ENCODE measurements around the gene PTMA. TPM values are rescaled to one million over a fixed set of nuclear protein-coding genes. Genes with fewer than 3 reads are reported as not detected.
"Not testable (repeated sequence)": the region's sequence is repeated elsewhere in the genome, so short reads cannot be mapped to it uniquely, and the experiment has no call there.

The PTMA gene
- total RNA-seq, 1 donor from 2014 or later = 977 TPM

DNA sequence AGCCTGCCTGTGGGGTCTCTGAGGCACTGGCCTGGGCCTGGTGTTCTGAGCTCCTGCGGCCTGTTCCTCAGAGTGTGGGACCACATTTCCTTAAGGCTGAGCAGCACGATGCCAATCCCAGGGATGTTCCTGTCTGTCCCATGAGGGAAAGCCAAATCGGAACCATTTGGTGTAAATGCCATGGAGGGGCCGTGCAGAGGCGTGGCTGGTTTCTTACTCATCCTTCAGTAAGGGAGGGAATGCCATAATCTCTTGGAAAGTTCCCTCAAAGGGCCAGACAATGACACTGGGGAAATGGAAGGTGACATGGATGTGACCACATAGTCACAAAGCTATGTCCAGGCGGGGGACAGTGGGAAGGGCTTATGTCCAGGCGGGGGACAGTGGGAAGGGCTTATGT, 14.4 kb upstream of the PTMA start:
- DNase-seq (ENCODE audit: low read depth in 2 of 2) = no peak

DNA sequence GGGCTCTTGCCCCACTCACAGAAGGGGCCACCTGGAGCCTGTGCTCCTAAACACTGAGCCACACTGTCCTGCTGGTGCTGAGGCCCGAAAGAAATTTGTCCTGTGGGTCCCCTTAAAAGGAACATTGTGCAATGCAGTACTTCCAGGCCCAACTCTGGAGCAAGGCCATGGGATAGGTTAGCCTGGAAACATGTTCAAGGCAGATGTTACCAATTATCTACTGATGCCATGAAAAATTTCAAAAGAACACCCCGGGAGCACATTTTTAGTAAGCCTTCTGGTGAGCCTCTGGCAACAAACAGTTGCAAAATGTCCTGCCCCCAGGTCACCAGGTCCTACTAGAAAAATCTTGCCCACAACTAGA, 12.3 kb upstream of the PTMA start:
- no peak for DNase-seq (ENCODE audit: low read depth in 2 of 2)

DNA sequence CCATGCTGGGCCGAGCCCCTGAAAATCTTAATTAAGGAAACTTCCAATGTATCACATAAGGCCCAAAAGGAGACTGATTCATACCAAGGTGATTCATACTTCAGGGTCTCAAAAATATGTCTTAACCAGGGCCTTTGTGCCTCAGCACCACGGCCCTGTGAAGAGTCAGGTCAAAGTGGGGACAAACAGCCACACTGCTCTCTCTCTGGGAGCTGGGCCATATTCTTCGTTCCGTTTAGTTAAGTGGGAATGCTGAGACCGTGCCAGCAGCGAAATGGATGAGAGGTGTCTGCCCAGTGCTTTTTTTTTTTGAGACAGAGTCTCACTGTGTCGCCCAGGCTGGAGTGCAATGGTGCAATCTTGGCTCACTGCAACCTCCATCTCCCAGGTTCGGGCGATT, 9.3 kb upstream of the PTMA start:
- no peak for DNase-seq (ENCODE audit: low read depth in 2 of 2)

DNA sequence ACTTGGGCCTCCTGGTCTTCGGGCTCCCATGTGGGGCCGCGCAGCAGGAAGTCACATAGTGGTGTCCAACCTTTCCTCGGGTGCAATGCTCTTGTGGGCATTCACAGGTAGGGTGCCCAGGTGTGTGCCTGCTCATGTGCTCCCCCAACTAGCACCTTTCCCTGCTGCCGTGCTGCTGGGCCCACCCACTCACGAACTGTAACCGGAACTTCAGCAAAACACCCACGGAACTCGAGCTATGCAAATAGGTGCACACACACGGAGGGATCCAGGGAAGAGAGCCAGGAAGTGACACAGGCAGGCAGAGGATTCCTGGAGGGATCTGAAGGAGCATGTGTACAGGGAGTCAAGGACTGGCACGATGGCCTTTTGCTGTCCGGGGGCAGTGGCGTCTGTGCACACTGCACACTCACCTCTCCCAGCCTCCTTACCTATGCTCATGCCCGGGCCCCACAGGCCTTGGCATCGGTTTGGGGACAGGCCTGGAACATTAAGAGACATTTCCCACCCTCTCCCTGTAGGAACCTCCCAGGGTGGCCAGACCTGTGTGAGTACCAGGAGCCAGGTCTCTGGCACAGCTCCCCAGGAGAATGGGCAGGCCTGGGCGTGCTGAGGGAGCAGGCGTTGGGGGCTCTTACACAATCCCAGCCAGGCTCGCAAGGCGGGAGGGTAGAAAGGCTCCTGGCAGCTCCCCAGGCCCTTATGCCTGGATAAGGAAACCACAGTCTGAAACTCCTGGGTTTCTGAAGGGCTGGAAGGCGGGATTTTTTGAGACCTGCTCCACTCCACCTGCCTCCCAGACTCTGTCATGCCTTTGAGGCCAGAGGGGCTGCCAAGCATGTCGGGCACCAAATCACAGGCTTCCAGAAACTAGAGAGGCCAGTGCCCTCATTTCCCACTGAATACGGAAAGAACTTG, 6.6 kb upstream of the PTMA start:
- no peak for DNase-seq (ENCODE audit: low read depth in 2 of 2)

DNA sequence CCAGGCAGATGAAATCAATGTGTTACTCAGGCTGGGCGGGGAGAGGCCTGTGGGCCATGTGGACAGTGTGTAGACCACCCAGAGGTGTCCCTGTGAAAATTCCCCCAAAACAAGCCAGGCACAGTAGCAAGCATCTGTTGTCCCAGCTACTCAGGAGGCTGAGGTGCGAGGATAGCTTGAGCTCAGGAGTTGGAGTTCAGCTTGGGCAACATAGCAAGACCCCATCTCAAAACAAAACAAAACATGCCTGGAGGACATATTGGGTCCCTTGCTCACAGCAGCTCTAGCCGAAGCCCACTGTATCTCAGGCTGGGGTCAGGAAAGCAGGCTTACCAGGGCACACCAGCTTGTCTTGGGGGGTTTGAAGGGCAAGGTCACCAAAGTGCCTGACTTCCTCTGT, 4.3 kb upstream of the PTMA start:
- DNase-seq (ENCODE audit: low read depth in 2 of 2) = no peak

DNA sequence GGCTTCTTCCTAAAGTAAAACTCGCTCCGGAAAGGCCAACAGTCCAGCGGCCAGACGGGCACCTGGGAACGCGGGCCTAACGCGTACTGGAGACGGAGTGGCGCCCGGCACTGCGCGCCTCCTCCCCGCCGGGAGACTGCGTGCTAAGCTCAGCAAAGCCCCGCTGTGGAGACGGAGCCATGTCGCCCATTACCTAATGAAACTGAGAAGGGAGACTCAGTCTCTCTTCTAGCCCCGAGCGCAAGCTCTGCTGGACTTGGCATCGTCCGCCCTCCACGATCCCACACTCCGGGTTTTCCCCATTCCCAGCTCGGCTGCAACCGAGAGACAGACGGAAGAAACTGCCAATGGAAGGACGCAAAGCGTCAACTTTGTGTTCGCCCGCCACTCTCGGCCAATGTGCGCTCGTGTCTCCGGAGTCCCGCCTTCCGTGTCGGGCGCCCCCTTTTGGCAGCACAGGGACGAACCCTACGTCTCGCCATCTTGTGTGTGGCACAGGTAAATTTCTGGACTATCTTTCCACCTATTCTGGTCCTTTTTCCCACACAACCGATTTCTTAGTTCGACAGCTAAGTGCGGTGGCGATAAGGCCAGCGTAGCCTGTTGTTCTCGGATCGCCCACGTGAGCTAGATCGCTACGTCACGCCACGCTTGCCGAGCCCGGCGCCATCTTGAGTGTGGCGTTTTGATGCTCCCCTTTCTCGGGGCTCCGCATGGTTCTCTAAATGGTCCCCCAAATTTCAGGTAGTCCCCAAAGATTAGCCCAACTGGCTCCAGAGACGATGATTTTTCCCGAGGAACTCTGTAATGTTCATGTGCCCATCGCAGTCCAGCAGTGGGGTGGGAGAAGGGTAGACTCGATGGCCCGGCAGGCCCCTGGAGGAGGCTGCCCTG, 1.3 kb upstream of the PTMA start:
- DNase-seq (ENCODE audit: low read depth in 2 of 2) = peak; percentile 98 to 99

DNA sequence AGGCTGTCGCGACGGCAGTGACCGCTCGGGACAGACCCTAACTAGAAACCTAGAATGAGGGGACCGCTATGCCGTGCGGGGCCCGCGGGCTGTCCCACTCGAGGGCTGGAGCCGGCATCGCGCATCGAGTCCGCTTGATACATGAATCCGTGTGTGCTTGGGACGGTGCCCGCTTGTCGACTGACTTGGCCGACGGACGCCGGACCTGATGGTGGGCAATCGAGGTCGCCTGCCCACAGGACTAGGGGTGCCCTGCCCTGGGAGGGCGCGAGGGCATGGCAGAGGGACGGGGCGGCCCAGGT, 749 bp upstream of the PTMA start:
- DNase-seq (ENCODE audit: low read depth in 2 of 2) = peak in 1 of 2 donors; percentile 58

DNA sequence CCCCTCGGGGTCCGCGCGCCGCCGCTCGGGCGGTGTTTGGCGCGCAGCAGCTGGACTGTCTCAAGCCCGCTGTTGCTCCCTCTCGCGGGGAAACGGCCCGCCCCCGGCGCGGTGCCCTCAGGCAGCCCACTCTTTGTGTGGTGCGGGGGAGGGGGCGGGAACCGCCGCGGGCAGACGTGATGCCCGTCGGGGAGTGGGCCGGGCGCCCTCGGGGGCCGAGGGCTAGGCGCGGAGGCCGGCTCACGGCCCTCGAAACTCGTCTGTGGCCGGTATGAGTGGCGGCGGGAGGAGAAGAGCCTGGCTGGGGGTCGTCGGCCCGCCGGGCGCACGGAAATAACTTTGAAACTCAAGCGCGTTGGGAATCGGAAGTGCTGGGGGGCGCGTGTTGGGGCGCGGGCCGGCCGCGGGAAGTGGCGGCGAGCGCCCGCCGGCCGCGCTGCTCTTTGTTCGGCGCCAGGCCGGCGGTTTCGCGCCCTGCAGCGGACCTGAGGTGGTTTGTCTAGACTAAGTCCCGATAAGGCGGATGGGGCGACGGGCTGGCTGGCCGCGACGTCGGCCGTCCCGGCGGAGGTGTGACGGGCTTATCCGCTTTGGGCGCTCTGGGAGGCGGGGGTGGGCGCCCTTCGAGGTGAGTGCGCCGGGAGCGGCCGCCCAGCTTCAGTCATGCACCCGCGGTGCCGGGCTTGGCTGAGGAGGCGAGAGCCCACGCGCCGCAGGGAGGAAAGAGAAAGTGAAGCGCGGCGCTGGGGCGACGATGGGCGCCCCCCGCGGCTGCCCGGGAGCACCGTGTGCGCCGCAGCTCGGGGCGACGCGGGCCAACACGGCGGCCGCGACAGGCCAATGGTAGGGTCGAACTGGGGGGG, 679 bp downstream of the PTMA start:
- peak in 1 of 2 donors; percentile 54 for DNase-seq (ENCODE audit: low read depth in 2 of 2)

DNA sequence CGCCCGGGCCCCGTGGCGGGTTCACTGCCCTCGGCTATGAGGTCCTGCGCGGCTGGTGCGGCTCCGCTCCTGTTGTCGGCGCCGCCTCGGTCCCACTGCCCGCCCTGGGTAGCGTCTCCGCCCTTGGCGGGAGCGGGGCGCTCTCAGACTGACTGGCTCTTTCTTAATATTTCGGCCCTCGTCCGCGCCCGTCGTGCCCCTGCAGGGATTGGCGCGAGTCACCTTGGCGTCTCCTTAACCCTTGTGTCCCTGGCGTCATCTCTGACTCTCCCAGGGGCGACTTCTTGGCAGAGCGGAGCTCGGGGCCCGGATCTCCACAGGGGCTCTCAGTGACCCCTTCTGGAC, 1.3 kb downstream of the PTMA start:
- DNase-seq (ENCODE audit: low read depth in 2 of 2) = peak in 1 of 2 donors; percentile 30

DNA sequence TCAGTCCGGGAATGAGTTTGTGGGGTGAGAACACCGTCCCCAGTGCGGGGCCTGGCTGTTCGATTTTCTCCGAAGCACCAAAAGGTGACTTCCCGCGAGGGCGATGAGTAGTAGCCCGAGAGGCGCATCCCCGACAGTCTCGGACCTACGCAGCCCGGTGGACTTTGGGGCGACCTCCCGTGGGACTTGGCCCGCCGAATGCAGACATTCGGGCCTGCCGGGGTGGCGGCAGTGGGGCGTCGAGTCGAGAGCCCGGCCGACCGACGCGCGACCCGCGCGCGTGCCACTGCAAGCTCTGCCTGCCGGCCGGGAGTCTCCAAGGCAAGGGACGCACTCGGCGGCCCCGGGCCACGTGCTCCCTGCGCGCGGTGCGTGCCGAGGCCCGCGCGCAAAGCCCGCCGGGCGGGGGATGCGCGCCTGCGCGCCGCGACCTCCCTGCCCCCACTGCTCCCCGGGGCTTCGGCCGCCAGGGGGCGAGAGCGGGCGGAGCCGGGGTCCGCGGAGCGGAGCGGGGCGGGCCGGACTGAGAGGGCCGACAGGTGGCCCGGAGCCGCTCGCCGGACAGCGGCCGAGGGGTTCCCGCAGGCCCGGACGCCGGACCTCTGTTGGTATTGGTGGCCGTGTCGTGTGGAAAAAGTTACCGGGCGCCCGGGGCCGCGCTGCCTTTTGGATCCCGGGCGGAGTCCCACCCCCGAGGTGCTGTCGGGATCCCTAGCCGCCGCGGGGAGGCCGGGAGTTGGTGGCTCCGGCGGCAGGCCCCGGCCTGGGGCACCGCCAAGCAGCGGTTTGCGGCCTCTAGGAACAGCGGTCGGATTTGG, 1.9 kb downstream of the PTMA start:
- peak; percentile 55 to 85 for DNase-seq (ENCODE audit: low read depth in 2 of 2)

DNA sequence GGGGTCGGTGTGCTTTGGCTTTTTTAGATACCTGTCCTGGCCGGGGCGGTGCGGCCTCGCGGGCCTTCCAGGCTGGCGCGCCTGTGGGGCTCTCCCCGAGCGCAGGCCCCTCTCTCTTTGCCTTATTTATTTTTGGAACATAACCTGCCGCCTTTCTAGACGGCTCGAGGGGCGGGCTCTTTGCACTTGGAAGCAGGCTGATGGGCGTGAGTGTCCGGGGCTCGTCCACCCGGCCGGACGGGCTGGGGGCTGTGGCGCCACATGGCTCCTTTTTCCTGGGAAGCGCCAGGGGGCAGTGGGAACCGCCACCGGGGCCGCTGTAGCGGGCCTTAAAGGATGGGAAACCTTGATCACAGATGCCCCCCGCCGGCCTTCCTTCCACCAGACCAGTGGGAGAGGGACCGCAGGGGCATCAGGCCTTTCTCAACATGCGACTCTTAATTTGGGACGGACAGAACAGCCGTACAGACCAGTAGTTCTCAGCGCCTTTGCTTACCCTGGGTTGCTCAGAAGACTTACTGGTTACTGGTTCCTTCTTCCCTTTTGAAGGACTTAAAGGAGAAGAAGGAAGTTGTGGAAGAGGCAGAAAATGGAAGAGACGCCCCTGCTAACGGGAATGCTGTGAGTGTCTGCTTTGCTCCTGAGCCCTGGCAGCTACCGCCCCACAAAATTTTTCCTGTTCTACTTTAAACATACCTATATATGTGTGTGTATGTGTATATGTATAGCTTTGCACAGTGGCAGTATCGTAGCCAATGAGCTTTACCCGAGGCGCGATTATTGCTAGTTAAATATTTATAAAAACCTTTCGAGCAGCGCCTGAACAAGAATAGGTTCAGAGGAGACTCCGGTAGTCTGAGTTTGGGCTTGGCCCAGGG, 2.7 kb downstream of the PTMA start:
- peak in 1 of 2 donors; percentile 55 for DNase-seq (ENCODE audit: low read depth in 2 of 2)

DNA sequence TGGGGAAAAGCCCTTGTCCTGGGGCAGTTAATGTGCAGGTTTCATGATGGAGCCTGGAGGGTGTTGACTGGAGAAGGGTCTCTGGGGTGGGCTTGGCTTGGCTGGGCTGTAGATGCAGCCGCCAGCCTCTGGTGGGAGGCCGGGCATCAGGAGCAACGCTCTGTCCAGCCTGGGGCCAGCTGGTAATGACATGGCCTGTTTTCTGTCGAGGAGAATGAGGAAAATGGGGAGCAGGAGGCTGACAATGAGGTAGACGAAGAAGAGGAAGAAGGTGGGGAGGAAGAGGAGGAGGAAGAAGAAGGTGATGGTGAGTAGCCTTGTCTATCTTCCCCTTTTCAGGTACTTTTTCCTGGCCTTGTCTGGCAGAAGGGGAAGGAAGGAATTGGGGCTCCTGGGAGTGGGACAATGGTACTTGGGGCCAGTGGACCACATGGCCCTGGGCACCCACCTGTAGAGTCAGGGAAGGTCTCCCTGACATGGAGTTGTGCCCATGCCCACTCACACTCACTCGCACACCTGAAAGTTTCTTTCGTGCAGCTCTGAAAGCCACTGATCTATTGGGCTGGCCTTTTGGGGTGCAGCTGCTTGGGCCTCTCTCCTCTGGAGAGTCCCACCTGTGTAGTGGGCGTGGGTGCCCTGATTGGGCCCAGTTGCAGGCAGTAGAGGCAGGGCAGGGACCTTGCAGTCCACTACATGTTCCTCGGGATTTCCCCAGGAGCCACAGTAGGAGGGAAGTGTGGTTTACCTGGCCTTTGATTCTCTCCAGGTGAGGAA, 3.5 kb downstream of the PTMA start:
- peak in 1 of 2 donors; percentile 13 for DNase-seq (ENCODE audit: low read depth in 2 of 2)

DNA sequence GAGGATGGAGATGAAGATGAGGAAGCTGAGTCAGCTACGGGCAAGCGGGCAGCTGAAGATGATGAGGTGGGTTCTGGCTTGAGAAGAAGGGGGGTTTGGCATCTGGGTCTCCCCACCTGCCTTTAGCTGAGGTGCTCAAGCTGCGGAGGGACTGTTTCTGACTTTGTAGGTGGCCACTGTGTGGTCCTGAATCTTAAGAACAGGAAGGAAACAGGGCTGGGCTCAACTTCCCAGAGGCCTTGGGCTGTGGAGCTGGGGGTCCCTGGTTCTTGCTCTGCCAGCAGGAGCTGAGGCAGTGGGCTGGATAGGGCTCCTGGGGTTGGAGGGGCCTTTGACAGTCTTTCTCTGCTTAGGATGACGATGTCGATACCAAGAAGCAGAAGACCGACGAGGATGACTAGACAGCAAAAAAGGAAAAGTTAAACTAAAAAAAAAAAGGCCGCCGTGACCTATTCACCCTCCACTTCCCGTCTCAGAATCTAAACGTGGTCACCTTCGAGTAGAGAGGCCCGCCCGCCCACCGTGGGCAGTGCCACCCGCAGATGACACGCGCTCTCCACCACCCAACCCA, 4.2 kb downstream of the PTMA start:
- peak in 1 of 2 donors; percentile 11 for DNase-seq (ENCODE audit: low read depth in 2 of 2)

DNA sequence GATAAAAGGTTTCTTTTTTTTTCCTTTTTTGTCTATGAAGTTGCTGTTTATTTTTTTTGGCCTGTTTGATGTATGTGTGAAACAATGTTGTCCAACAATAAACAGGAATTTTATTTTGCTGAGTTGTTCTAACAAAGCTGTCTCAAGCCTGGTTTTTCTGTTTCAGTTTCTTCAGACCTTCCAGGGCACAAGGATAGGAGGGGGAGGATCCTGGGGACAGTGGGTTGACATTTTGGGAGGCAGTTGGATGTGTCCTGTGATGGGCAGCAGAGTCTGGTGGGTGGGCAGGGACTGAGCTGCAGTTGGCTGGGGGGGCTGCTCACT, 5.0 kb downstream of the PTMA start:
- not testable (repeated sequence) for DNase-seq (ENCODE audit: low read depth in 2 of 2)

DNA sequence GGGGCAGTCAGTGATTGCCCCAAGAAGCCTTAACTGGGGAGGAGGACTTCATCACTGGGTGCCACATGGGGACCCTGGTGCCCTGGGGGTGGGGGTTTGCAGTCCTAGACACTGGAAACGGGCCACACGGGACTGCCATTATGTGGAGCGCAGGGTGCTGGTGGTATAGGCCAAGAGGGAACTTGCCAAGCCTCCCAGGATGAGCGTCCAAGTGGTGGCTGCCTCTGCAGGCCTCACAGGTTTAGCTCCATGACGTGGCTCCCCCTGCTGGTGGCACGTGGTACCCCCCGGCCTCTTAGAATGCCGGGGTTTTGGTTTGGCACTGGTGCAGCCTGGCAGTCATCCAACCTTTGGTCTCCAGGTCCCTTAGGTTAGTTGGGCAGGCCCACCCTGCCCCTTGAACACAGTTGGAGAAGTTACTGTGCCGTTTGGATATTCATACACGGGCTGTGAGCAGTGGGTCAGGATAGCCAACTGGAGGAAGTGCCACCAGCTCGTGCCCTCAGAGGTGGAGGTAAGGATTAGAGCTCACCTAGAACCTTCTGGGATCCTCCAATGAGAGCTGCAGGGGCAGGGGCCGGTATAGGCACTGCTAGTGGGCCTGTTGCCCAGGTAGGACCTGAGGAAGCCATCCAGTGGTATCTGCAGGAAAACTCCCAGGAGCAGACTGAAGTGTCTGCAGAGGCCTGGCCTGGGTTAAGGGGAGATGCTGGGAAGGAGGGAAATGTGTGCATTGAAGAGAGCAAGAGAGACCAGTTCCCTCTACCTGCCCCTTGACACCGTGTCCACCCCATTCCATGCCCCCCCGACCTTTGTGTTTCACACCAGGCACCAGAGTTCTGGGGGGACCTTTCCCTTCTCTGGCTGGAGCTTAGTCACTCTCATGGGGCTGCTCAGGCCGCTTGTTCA, 5.7 kb downstream of the PTMA start:
- DNase-seq (ENCODE audit: low read depth in 2 of 2) = peak; percentile 63 to 88

DNA sequence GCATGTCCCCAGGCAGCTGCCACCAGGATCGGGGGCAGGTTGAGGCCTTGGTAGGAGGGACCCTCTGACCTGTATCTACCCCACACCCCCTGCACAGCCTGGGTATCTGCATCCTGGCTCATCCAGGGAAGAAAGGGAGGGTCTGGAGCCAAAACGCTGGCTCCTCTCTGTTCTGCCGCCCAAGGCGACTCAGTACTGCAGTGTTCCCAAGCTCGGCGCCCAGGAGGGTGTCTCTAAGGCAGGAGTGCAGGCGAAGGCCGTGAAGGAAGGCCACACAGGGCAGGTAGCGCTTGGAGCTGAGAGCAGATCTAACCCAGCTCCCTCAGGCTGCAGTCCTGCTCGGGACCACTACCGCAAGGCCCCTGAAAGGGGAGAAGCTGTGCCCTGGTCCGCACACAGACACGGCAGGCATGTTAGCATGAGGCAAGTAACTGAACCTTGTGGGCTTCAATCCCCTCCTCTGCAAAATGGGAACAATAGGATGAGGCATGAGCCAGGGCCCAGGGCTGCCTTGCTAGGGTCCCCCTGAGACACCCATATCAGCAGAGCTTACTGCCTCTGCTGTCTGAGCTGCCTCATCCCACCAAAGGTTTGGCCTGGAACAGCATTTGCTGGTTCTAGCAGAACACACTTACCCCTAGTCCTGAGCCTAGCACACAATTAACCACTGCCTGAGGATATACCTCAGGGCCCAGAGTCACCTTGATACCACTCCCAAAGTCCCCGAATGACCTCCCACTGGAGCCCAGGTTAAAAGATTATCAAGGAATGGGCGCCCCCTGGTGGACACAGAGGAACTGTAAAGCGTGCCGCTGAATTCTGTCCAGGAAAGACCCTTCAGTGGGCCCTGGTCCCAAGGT, 6.5 kb downstream of the PTMA start:
- DNase-seq (ENCODE audit: low read depth in 2 of 2) = peak in 1 of 2 donors; percentile 59

DNA sequence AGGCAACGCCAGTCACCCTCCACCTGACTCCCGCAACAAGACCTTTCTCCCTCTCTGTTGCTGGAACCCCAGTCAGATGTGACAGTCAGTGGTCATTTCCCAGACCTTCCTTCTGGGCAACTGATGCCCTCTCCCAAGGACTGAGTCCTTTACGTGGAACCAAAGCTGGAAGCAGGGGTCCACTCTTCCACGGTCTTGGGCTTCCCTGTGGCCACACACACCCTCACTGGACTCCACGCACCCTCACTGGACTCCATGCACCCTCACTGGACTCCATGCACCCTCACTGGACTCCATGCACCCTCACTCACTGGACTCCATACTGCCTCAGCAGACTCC, 7.1 kb downstream of the PTMA start:
- DNase-seq (ENCODE audit: low read depth in 2 of 2) = no peak
